Activated T-cell treated with anti-CD3 and anti-CD28 coated beads for 1 hour (primary cell): Measurements from ENCODE around the gene CRACR2B.

Source experiments
- DNase-seq: peaks from one replicate; pipeline ENCODE4 v3.0.0-alpha.2; 2020; ENCODE audit warnings: low read depth

CRACR2B gene

GRCh38 chr11:827897-828192 is at the start of gene CRACR2B:
TSS of gene CRACR2B (plus strand) at chr11:827919. CDS start at chr11:828608, 689 bp downstream.
- DNase-seq = no peak

- DNase-seq = no peak
Observed at GRCh38 chr11:778976-779954, 48.5 kb upstream of the CRACR2B start.

DNA sequence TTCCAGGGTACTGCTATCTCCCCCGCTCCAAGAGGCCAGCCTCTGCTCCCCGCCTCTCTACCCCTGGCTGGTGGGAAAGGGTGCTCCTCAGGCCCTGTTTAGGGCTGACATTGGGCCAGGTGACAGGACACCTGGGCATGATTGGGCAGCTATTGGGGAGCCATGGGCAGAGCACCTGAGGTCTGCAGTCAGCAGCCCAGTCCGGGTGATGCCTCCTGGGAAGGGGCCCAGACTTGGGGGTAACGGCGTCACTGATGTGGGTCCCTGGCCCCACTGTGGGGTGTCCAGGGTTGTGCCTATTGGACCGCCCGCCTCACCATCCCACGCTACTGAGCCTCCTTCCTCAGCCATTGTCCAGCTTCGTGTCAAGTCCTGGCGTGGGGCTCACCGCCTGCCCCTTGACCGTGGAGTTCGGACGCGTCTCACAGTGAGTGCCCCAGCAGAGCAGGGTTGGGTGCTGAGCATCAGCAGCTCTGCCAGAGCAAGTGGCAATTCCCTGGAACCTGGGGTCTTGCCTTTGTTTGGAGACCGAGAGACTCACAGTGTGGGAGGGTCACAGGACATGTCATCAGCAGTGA is 47.7 kb upstream of the CRACR2B start:
- no peak for DNase-seq

- DNase-seq = no peak
Observed at GRCh38 chr11:782264-783174, 45.2 kb upstream of the CRACR2B start.

DNA sequence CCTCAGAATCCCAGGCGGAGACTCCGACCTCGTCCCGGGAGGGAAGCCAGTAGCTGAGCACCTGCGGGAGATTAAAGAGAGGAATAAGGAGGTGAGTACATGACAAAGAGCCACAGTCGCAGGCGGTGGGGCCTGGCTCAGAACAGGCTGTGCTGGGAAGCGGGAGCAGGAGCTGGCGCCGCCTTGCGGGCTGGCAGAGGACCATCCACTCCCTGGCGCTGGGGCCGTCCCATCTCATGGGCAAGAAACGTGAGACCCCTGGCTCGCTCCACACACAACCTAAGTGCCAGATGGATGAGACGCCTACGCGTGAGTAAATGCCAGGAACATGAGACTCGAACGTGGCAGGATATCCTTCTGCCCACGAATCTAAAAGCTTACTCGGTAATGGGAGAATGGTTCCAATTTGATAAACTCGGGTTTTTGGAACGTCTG is 44.1 kb upstream of the CRACR2B start:
- no peak for DNase-seq

DNA sequence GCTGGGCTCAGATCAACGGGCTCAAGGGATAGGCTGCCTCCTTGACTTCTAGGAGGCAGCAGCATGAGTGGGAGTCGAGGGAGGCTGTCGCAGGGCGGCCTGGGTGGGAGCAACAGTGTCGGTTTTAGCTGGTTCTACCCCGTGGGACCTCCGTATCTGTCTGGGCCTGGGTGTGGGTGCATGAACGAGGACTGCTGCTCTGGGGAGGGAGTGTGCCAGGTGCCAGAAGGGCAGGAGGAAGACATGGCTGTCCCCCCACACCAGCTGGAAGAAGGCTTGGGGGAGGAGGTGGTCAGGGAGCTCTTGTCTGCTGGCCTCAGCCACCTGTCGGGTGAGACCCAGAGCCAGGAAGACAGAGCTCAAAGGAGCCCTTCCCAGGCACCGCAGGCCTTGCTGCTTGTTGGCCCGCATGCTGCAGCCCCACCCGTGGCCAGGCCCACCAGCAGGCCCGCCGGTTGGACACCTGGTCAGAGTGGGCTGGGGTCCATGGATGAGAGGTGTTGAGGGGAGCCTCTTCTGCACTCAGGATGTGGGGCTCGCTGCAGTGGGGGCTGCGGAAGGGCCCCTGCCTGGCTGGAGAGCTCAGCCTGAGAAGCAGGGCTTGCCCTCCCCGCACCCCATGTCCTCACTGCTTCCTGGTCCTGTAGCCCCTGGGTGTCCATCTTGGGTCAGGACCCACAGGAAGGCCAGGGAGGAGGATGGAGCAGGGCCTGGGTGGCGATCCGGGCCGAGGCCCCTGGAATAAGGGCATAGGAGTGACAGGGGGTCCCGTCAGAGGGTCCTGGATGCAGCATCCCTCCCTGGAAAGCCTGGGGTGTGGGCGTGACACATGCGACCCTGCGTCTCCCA is 41.3 kb upstream of the CRACR2B start:
- DNase-seq = no peak

DNA sequence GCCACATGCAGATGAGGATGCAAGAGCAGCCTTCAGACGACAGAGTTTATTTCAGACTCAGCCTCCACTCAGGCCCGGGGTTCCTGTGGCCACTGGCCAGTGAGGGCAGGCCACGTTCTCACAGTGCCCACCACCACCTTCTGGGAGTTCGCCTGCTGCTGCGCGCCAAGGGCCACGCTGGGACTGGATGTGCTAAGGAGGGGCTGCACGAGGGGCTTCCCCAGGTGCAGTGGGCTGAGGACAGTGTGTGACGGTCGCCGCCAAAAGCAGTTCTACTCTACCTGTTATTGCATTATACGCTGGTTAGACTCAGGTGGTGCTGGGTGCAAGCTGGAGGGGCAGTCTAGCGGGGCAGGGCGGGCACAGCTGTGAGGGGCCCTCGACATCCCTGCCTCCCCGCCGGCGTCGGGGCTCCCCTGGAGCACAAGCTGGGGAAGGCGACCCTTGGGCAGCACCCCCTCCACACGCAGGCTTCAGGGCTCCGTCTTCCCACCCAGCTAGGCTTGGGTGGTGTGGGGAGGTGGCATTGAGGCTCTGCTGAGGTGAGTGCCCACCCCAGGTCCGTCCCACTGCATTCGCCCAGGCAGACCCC is 40.5 kb upstream of the CRACR2B start:
- no peak for DNase-seq

DNA sequence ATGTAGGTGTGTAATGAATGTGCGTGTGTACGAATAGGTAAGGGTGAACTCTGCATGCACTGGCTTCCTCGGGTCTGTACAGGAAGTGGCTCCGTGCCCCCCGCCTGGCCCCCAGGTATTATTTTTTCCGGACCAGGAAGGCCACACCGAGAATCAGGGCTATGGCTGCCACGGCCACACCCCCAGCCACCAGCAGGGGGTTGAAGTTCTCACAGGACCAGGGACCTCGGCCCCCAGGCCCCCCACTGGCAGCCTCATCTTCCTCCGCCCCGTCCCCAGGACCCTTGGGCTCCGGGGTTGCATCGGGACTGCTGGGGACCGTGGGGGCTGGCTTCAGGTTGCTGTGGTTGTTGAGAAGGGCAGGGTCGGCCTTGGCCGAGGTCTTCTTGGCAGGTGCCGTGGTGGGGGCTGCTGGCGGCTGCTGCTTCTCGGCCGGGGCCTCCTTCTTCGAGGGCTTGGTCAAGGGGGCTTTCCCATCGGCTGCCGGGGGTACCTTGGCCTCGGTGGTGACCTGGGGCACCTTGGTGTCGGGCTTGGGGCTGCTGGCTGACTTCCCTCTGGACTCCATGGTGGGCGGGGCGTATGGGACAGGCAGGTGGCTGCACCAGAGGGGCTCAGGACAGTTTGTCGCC is 39.6 kb upstream of the CRACR2B start:
- DNase-seq = no peak

- no peak for DNase-seq
Observed at GRCh38 chr11:788953-789940, 38.5 kb upstream of the CRACR2B start.

DNA sequence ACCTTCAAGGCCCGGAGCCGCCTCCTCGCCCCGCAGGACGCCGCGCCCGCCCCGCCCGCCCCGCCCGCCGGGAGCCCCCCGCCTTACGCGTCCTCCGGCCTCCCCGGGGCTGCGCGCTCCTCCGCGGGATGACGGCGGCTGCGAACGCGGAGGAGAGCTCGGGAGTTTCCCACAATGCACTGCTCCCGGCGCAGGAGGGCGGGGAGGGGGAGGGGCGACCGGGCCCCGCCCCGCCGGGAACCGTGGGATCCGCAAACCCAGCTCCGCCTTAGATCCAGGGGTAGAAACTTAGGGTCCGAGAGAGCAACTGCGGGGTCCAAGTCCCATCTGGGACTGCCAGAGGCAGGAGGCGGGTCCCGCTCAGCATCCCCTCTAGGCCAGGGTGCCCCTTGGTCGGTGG is 37.8 kb upstream of the CRACR2B start, which contains the start of gene CEND1:
CEND1 (minus strand) TSS at position 148 of the 400 bp plus-strand sequence. CDS start 1,514 bp downstream, outside the sequence.
- DNase-seq = no peak

- DNase-seq = no peak
Observed at GRCh38 chr11:790721-791564, 36.8 kb upstream of the CRACR2B start.

GRCh38 chr11:791658-792534 is 35.8 kb upstream of the CRACR2B start:
- no peak for DNase-seq

DNA sequence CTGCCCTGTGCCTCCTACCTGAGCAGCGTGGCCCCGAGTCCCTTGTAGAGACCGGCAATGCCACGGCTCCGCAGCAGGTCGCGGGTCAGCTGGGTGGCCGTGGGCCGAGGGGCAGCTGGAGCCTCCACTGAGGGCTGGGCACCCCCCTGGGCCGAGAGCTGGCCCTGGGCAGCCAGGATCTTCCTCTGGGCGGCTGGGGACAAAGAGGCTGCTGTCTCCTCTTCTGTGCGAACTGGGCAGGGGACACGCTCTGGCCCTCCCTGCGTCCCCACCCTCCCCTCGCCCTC is 35.2 kb upstream of the CRACR2B start:
- DNase-seq = no peak

- DNase-seq = no peak
Observed at GRCh38 chr11:792873-793272, 34.8 kb upstream of the CRACR2B start.

GRCh38 chr11:793556-793955 is 34.2 kb upstream of the CRACR2B start:
- no peak for DNase-seq

- no peak for DNase-seq
Observed at GRCh38 chr11:794013-794765, 33.5 kb upstream of the CRACR2B start.
